ENCODE measurements around the gene DGKD. TPM values are rescaled to one million over a fixed set of nuclear protein-coding genes. Genes with fewer than 3 reads are reported as not detected.

Gene DGKD
- total RNA-seq, 6 experiments from 2014 or later, result 8.1 to 12.2 (median 10.3) TPM

DNA sequence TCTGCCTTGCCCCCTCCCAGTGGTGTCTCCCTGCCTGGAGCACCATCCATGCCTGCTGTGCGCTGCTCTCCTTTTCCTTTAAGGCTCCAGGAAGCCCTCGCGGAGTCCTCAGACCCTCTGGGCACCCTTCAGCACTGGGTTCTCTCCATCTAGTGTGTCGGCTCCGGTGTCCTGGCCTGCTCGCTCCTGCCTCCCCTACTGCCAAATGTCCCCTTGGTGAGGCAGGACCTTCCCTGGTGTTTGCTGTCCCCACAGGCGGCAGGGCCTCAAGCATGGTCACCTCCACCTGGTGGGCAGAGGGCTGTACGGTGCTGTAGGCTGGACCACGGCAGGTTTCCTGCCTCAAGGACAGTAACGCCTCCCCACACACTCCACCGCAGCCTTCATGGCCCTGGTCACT, 90.2 kb downstream of the DGKD start:
- TF ChIP-seq, protein P1, sequence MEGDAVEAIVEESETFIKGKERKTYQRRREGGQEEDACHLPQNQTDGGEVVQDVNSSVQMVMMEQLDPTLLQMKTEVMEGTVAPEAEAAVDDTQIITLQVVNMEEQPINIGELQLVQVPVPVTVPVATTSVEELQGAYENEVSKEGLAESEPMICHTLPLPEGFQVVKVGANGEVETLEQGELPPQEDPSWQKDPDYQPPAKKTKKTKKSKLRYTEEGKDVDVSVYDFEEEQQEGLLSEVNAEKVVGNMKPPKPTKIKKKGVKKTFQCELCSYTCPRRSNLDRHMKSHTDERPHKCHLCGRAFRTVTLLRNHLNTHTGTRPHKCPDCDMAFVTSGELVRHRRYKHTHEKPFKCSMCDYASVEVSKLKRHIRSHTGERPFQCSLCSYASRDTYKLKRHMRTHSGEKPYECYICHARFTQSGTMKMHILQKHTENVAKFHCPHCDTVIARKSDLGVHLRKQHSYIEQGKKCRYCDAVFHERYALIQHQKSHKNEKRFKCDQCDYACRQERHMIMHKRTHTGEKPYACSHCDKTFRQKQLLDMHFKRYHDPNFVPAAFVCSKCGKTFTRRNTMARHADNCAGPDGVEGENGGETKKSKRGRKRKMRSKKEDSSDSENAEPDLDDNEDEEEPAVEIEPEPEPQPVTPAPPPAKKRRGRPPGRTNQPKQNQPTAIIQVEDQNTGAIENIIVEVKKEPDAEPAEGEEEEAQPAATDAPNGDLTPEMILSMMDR (IDR thresholded peaks at IDR 0.05), result no peak
- Mint-ChIP-seq H3K4me3 (no peak overlapping the region), H3K27ac (no peak overlapping the region; the same call in 1 of the 2 replicates), H3K9me3 (no peaks in the 10 kb centered on the region), H3K27me3 (ENCODE audit: insufficient read depth) (peaks cover 3% of the 10 kb centered on the region; the same call in 1 of the 2 replicates), H3K36me3 (ENCODE audit: low read depth) (peaks cover 4% of the 10 kb centered on the region; the same call in 1 of the 2 replicates), H3K4me1 (ENCODE audit: low read depth) (peaks cover 11% of the 10 kb centered on the region)
- no peak for DNase-seq

DNA sequence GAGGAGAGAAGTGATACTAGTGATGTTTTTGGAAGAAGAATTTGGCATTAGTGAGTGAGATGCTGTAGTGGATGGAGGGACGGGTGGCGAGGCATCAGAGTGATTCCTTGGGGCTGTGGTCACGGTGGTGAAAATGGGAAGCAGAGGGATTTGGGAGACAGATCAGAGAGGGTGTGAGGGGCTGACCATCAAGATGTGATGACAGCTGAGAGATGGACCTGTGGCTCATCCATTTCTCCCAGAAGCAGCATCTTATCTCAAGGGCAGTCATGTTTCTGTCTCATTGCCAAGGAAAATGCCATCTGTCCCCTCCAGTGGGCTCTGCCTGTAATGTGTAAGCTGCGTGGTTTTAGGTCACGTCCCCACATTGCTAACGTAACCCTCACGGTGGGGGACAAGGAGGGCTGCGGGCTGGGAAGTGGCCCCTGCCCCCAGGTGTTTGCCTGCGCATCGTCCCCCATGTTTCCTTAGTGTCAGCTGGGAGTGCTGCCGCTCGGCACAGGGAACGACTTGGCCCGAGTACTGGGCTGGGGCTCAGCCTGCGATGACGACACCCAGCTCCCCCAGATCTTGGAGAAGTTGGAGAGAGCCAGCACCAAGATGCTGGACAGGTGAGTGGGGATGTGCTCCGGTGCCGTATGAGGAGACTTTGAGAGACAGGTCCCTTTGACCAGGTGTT, 91.0 kb downstream of the DGKD start:
- H3K27ac Mint-ChIP-seq, result no peak overlapping the region
- TF ChIP-seq, protein P1 (IDR thresholded peaks at IDR 0.05), result no peak
- no peak overlapping the region for H3K4me3 Mint-ChIP-seq
- peaks cover 11% of the 10 kb centered on the region for H3K4me1 Mint-ChIP-seq (ENCODE audit: low read depth)
- peaks cover 4% of the 10 kb centered on the region; the same call in 1 of the 2 replicates for H3K36me3 Mint-ChIP-seq (ENCODE audit: low read depth)
- no peak for DNase-seq
- no peaks in the 10 kb centered on the region for H3K9me3 Mint-ChIP-seq
- peaks cover 3% of the 10 kb centered on the region; the same call in 1 of the 2 replicates for H3K27me3 Mint-ChIP-seq (ENCODE audit: insufficient read depth)

GRCh38 chr2:233446121-233446520, 91.8 kb downstream of the DGKD start:
- Mint-ChIP-seq H3K4me3 (no peak overlapping the region), H3K4me1 (ENCODE audit: low read depth) (peaks cover 11% of the 10 kb centered on the region), H3K27me3 (ENCODE audit: insufficient read depth) (peaks cover 3% of the 10 kb centered on the region; the same call in 1 of the 2 replicates), H3K27ac (no peak overlapping the region), H3K9me3 (no peaks in the 10 kb centered on the region), H3K36me3 (ENCODE audit: low read depth) (peaks cover 4% of the 10 kb centered on the region; the same call in 1 of the 2 replicates)
- TF ChIP-seq, protein P1 (IDR thresholded peaks at IDR 0.05), result no peak
- DNase-seq, result no peak

DNA sequence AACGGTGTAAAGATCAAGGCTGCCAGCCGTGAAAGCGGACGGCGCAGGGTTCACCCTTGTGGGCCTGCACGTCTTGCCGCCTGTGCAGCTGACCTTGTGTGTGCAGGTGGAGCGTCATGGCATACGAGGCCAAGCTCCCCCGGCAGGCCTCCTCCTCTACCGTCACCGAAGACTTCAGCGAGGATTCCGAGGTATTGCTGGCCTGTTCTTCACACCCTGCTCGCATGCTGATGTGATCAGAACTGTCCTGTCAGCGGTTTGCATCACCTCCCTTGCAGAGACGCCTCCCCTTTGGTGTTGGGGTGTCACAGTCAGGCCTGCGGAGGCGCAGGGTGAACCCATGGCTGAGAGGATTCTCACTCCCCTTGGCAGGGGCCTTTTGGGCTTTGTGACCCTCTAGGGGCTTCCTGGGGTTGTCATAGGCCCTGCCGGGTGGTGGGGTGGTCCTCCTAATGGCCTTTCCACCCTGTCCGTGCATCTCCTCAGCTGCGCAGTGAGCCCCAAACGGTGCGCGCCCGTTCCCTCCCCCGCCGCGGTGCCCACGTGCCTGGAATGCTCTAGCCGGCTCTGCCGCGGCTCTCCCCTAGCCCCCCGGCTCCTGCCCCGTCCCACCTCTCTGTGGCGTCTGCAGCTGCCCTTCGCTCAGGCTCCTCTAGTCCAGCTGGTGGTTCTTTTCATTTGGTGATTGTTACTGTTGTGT, 92.5 kb downstream of the DGKD start:
- Mint-ChIP-seq H3K27me3 (ENCODE audit: insufficient read depth) (peaks cover 3% of the 10 kb centered on the region), H3K36me3 (ENCODE audit: low read depth) (peaks cover 4% of the 10 kb centered on the region; the same call in 1 of the 2 replicates), H3K4me1 (ENCODE audit: low read depth) (peaks cover 11% of the 10 kb centered on the region), H3K9me3 (no peaks in the 10 kb centered on the region), H3K4me3 (no peak overlapping the region), H3K27ac (no peak overlapping the region)
- TF ChIP-seq, protein P1 (IDR thresholded peaks at IDR 0.05), result no peak
- DNase-seq, result no peak

DNA sequence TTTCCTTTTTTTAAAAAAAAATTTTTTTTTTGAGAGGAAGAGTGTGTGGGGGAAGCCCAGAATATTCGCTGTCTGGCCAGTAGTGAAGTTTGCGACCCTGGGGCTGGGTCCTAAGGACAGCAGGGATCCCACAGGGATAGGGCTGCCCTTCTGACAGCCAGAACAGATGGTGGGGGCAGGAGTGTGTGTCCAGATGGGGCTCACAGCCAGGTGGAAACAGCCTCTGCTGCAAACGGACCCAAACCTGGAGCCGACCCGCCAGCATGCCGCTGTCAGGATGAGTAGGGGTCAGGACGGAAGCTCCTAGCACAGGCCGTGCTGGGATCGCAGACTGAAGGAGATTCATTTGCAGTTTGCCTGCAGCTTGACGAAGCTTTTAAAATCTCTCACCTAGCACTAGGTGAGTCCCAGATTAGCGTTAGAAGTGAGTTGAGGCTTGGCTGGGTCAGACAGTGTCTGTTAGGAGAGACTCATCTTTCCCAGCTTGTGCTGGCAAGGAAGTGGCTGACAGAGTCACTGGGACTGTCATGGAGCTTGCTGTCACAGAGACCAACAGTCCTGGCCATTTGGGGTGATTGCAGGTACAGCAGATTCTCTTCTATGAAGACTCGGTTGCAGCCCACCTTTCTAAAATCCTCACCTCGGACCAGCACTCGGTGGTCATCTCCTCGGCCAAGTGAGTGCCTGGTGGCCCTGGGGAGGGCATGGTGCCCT, 93.4 kb downstream of the DGKD start:
- Mint-ChIP-seq H3K36me3 (ENCODE audit: low read depth) (peaks cover 4% of the 10 kb centered on the region; the same call in 1 of the 2 replicates), H3K4me3 (no peak overlapping the region), H3K9me3 (no peaks in the 10 kb centered on the region), H3K4me1 (ENCODE audit: low read depth) (peaks cover 11% of the 10 kb centered on the region), H3K27me3 (ENCODE audit: insufficient read depth) (peaks cover 3% of the 10 kb centered on the region), H3K27ac (no peak overlapping the region)
- TF ChIP-seq, protein P1 (IDR thresholded peaks at IDR 0.05), result no peak
- DNase-seq, result no peak
